HG02642 (cell line): ENCODE measurements around the gene NDC1.
A peak's percentile ranks its signal among the peaks of the same experiment; 100 is the strongest.
"Not testable (repeated sequence)": the region's sequence is repeated elsewhere in the genome, so short reads cannot be mapped to it uniquely, and the experiment has no call there.

Source experiments
- ATAC-seq: cut with Tn5 transposase; IDR thresholded peaks from one replicate; pipeline ENCODE4 v1.9.1; 2021; ENCODE audit warnings: mild to moderate bottlenecking; ENCODE audit not compliant: unreplicated experiment, poor library complexity

NDC1 gene

GRCh38 chr1:53769780-53770179 lies 68.3 kb downstream of the NDC1 start:
- no peak for ATAC-seq

- no peak for ATAC-seq
Measured at GRCh38 chr1:53769184-53769583, 68.9 kb downstream of the NDC1 start.

GRCh38 chr1:53766831-53767405 lies 71.2 kb downstream of the NDC1 start:
- ATAC-seq: no peak

GRCh38 chr1:53766194-53766742 lies 71.8 kb downstream of the NDC1 start:
- ATAC-seq: no peak

GRCh38 chr1:53765657-53766056 lies 72.4 kb downstream of the NDC1 start:
- no peak for ATAC-seq

- no peak for ATAC-seq
Measured at GRCh38 chr1:53763911-53764310, 74.2 kb downstream of the NDC1 start.

DNA sequence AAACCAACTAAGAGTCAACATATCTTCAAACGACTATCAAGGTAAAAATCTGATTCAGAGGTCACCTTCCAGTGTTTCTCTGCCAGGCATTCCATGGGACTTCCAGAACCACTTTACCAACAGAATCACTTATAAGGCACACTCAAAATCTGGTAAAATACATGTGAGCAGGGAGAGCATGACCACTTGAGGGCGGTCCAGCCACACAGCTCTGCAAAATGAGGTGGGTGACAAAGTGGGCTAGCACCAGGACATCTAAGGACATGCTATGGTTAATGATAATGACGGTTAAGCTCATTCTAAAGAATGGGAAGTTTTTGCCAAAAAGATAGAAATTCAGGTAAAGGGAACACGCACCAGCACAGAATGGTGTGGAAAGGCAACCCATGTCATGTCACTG lies 74.6 kb downstream of the NDC1 start:
- ATAC-seq: no peak

DNA sequence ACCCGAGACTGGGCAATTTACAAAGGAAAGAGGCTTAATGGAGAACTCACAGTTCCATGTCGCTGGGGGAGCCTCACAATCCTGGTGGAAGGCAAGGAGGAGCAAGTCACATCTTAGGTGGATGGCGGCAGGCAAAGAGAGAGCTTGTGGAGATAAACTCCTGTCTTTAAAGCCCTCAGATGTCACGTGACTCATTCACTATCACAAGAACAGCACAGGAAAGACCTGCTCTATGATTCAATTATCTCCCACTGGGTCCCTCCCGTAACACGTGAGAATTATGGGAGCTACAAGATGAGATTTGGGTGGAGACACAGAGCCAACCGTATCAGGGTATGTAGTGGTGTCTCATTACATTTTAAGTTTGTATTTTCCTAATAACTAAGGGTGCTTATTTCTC lies 77.6 kb downstream of the NDC1 start:
- ATAC-seq: not testable (repeated sequence)

GRCh38 chr1:53755874-53756273 lies 82.2 kb downstream of the NDC1 start:
- ATAC-seq: no peak

GRCh38 chr1:53754484-53755312 lies 83.4 kb downstream of the NDC1 start:
- no peak for ATAC-seq

- no peak for ATAC-seq
Measured at GRCh38 chr1:53752281-53752680, 85.8 kb downstream of the NDC1 start.

DNA sequence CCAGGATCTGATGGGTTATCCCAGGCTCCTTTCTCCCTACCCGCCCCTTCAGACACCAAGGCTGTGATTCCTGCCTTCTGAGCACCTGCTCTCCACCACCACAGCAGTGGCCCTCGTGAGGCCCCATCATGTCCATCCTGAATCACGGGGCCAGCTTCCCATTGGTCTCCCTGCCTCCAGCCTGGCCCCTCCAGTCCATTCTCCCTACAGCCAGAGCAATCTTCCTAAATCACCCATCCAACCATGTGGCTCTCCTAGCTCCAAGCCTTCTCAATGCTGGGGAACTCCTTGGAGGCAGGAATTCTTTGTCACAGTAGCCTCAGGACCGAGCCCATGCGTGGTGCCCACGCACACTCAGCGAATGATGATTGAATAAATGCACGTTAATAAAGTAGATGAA lies 90.3 kb downstream of the NDC1 start:
- no peak for ATAC-seq

DNA sequence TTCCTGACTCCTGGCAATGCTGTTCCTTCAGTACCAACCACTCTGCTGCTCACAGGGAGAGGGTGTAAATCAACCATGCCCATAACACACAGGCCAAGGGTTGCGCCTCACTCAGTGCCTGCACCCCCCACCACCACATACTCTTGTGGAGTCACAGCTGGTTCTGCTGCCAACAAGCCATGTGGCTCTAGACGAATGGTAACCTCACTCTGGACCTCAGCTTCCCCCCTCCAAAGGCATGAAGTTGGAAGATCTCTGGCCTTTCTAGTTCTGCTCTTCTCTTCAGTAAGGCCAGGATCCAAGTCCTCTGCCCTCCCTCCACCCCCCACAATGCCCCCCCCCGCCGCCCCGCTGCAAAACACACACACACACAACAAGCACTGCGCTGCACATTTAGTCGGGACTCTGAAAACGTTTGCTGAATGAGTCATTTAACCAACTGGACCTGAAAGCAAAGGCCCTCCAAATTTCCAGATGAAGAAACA lies 97.4 kb downstream of the NDC1 start:
- ATAC-seq: no peak

DNA sequence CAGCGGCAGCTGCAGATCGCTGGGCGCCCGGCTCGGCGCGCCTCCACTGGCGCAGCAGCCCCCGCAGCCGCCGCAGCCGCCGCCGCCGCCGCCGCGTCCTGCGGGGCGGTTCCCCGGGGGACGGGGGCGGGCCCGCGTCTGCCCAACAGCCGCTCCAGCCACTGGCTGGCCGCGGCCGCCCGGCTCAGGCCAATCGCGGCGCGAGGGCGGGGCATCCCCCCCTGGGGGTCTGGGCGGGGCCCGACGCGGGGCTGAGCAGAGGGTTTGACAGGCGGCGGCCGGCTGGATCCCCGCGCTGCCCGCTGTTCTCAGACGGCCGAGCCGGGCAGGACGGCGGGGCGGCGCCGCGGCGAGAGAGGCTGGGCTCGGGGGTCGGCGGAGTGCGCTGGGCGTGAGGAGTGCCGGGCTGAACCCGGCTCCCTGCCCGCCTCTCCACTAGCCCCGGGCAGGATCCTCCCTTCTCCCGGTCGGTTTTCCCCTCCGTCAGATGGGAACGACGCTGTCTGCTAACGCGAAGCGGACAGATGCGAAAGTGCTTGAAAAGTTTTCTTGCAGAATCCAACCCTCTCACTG lies 98.9 kb downstream of the NDC1 start, which contains the start of gene GLIS1:
Gene GLIS1 (minus strand): TSS at position 56 of the 573 bp plus-strand sequence. CDS start 1,100 bp downstream, outside the sequence.
- peak; percentile 96 for ATAC-seq

- peak; percentile 20 for ATAC-seq
Measured at GRCh38 chr1:53738205-53739108, 99.6 kb downstream of the NDC1 start.

DNA sequence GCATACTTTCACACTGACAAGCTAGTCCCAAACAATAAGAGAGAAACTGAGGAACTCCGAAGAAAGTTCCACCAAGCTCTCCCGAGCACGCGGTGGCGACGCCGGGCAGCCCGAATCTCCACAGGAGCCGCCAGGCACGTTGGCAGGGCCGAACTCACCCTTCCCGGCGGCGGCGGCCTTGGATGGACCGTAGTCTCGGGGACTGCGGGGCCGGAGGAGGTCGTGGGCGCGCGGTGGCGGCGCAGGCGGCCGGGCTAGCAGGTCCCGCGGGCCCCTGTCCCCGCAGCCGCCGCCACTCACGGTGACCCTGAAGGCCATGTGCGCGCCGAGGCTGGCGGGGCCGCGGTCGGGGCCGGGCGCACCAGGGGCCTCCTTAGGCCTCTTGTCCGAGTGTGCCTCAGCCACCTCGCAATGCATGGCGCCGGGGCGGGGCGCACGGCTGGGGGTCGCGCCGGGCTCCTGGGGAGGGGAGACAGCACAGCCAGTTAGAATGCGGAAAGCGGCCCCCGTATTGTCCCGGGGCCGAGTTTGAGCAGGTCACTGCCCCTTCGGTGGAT lies 100.4 kb downstream of the NDC1 start:
- ATAC-seq: no peak

DNA sequence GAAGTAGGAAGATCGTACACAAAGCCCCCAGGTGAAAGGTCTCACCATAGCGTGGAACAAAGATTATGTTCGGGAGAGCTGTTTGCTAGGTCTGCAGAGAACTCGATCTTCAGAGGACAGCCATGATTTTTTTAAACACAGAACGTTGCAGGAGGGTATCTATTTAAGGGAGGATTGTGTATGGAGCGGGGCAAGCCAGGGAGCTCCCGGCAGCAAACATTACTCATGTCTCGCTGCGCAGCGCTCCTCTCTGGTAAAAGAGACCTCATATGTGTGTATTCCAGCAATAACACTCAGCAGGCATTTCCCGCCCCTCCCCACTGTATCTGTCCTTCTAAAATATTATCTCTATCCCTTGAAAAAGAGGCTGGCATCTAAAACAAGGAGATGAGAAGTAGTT lies 101.8 kb downstream of the NDC1 start:
- no peak for ATAC-seq

DNA sequence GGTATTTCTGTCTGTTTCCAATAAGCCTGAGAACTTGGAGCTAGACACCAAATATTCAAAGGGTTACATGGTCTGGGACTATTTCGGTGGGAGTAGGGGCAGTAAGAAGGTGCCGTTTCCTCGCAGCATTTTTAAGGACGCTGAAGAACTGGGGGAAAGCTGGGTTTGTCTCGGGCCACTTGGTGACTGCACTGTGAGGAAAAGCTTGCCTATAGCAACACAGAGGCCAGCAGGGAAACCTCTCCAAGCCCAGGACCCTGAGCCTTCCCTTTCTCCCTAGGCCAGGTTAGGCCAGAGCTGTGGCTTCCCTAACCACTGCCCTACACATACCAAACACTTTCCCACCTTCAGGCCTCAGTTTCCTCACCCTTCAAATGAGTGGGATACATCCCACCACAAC lies 102.4 kb downstream of the NDC1 start:
- no peak for ATAC-seq

GRCh38 chr1:53735261-53735660 lies 102.8 kb downstream of the NDC1 start:
- no peak for ATAC-seq
